ENCODE measurements around the gene PRKN.

Gene PRKN

GRCh38 chr6:162364488-162364887, 363.1 kb downstream of the PRKN start:
- intact Hi-C loops (cut with DNase I; ENCODE audit: low total_unique reads), result no loop called here
- no peak overlapping the region for H3K27ac ChIP-seq
- H3K36me3 ChIP-seq, result no peaks in the 10 kb centered on the region
- peaks cover 0 to 11% (median 4%) of the 10 kb centered on the region in 4 donors for H3K4me1 ChIP-seq
- no peak for TF ChIP-seq CTCF (IDR thresholded peaks at IDR 0.05)
- H3K27me3 ChIP-seq, result no peaks in the 10 kb centered on the region
- no peak for DNase-seq
- no peaks in the 10 kb centered on the region for H3K9me3 ChIP-seq
- no peak overlapping the region for H3K4me3 ChIP-seq

GRCh38 chr6:162363757-162364156, 363.8 kb downstream of the PRKN start:
- no peak for TF ChIP-seq CTCF (IDR thresholded peaks at IDR 0.05)
- Histone ChIP-seq H3K4me3 (no peak overlapping the region), H3K27me3 (no peaks in the 10 kb centered on the region), H3K27ac (no peak overlapping the region), H3K36me3 (no peaks in the 10 kb centered on the region), H3K4me1 (peaks cover 0 to 4% (median 1%) of the 10 kb centered on the region in 4 donors), H3K9me3 (no peaks in the 10 kb centered on the region)
- intact Hi-C loops (cut with DNase I; ENCODE audit: low total_unique reads), result no loop called here
- DNase-seq, result no peak

- Histone ChIP-seq H3K27me3 (no peaks in the 10 kb centered on the region), H3K4me3 (no peak overlapping the region), H3K36me3 (no peaks in the 10 kb centered on the region), H3K9me3 (no peaks in the 10 kb centered on the region), H3K4me1 (no peaks in the 10 kb centered on the region), H3K27ac (no peak overlapping the region)
- no peak for TF ChIP-seq CTCF (IDR thresholded peaks at IDR 0.05)
- intact Hi-C loops (cut with DNase I; ENCODE audit: low total_unique reads), result no loop called here
- DNase-seq, result no peak
Measured at GRCh38 chr6:162360901-162361567, 366.5 kb downstream of the PRKN start.

GRCh38 chr6:162358625-162359024, 368.9 kb downstream of the PRKN start:
- no peak for DNase-seq
- H3K36me3 ChIP-seq, result no peaks in the 10 kb centered on the region
- TF ChIP-seq CTCF (IDR thresholded peaks at IDR 0.05), result no peak
- H3K27ac ChIP-seq, result no peak overlapping the region
- H3K4me3 ChIP-seq, result no peak overlapping the region
- H3K4me1 ChIP-seq, result no peaks in the 10 kb centered on the region
- no peaks in the 10 kb centered on the region for H3K27me3 ChIP-seq
- H3K9me3 ChIP-seq, result no peaks in the 10 kb centered on the region
- intact Hi-C loops (cut with DNase I; ENCODE audit: low total_unique reads), result no loop called here

- peaks cover 0 to 6% (median 0%) of the 10 kb centered on the region in 4 donors for H3K4me1 ChIP-seq
- intact Hi-C loops (cut with DNase I; ENCODE audit: low total_unique reads), result no loop called here
- H3K27ac ChIP-seq, result no peak overlapping the region
- no peaks in the 10 kb centered on the region for H3K27me3 ChIP-seq
- no peaks in the 10 kb centered on the region for H3K36me3 ChIP-seq
- H3K9me3 ChIP-seq, result no peaks in the 10 kb centered on the region
- no peak for TF ChIP-seq CTCF (IDR thresholded peaks at IDR 0.05)
- no peak overlapping the region for H3K4me3 ChIP-seq
- DNase-seq, result no peak
Measured at GRCh38 chr6:162345051-162345511, 382.5 kb downstream of the PRKN start.

GRCh38 chr6:162344646-162345010, 382.9 kb downstream of the PRKN start:
- no peak for TF ChIP-seq CTCF (IDR thresholded peaks at IDR 0.05)
- no peak overlapping the region for H3K27ac ChIP-seq
- H3K4me1 ChIP-seq, result peaks cover 0 to 6% (median 0%) of the 10 kb centered on the region in 4 donors
- H3K9me3 ChIP-seq, result no peaks in the 10 kb centered on the region
- no peaks in the 10 kb centered on the region for H3K36me3 ChIP-seq
- intact Hi-C loops (cut with DNase I; ENCODE audit: low total_unique reads), result no loop called here
- DNase-seq, result no peak
- H3K27me3 ChIP-seq, result no peaks in the 10 kb centered on the region
- H3K4me3 ChIP-seq, result no peak overlapping the region

Measured in tibial artery (tissue), 4 donors.